Choroid plexus epithelial cell (primary cell): ENCODE results near the gene CACNA1I.

Experiments
- DNase-seq: peaks from one replicate; pipeline ENCODE4 v3.0.0-alpha.2; 2010; ENCODE audit warnings: low read depth
- H3K4me3 ChIP-seq: 2 replicates; pipeline ENCODE4 v1.5.1; 2011; ENCODE audit warnings: low read depth, mild to moderate bottlenecking, control low read depth, low read length, moderate library complexity
- CTCF ChIP-seq: conservative IDR thresholded peaks from 2 replicates; pipeline ENCODE4 v1.5.1; 2011; ENCODE audit warnings: low read depth, mild to moderate bottlenecking, control low read depth, inconsistent platforms, low read length, moderate library complexity

Gene CACNA1I

GRCh38 chr22:39569066-39569465 lies 1.5 kb upstream of the CACNA1I start:
- TF ChIP-seq CTCF: no peak
- no peak for DNase-seq
- no peak overlapping the region for H3K4me3 ChIP-seq

GRCh38 chr22:39570226-39570625 lies 327 bp upstream of the CACNA1I start:
- DNase-seq: no peak
- H3K4me3 ChIP-seq: no peak overlapping the region

GRCh38 chr22:39571538-39571937 lies 985 bp downstream of the CACNA1I start:
- DNase-seq: no peak
- H3K4me3 ChIP-seq: no peak overlapping the region
- TF ChIP-seq CTCF: no peak

More at GRCh38 chr22:39570226-39570625, 327 bp upstream of the CACNA1I start:
- no peak for TF ChIP-seq CTCF

- peak; percentile 84 for DNase-seq
- no peak for TF ChIP-seq CTCF
These were observed 4.4 kb downstream of the CACNA1I start for GRCh38 chr22:39574779-39575551.

GRCh38 chr22:39575552-39575825 lies 4.9 kb downstream of the CACNA1I start:
- DNase-seq: no peak
- no peak for TF ChIP-seq CTCF
- H3K4me3 ChIP-seq: no peak overlapping the region

More at GRCh38 chr22:39574779-39575551, 4.4 kb downstream of the CACNA1I start:
- H3K4me3 ChIP-seq: no peak overlapping the region

- H3K4me3 ChIP-seq: no peak overlapping the region
- no peak for TF ChIP-seq CTCF
- DNase-seq: no peak
These were observed 5.5 kb downstream of the CACNA1I start for GRCh38 chr22:39576027-39576426.

GRCh38 chr22:39577366-39577765 lies 6.8 kb downstream of the CACNA1I start:
- DNase-seq: no peak
- no peak for TF ChIP-seq CTCF
- no peak overlapping the region for H3K4me3 ChIP-seq
